Measurements from ENCODE around the gene SIK2.
A peak's percentile ranks its signal among the peaks of the same experiment; 100 is the strongest.

Gene SIK2

DNA sequence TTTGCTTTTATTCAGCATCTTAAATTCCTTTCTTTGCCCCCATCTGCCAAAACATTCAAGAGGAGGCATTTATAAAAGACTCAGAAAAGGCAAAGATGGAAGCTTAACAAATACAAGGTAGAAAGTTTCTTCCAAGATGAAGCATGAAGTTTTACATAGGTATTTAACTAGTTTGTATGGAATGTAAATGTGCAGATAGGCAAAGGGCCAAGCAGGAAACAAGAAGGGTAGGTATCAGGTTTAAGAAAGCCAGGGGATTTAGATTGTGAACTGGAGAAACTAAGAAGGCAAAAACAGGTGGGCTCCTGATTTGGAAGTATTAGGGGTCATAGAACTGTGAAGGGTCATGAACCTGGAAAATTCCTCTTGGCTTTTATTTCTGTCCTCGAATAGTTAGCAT is 101.3 kb downstream of the SIK2 start:
- H3K27ac ChIP-seq (ENCODE audit: low read length, poor library complexity, severe bottlenecking), result no peak overlapping the region
- no peak overlapping the region for H4K91ac ChIP-seq (ENCODE audit: low read length)
- H3K79me1 ChIP-seq (replicated peaks; ENCODE audit: low read length, poor library complexity, severe bottlenecking), result peaks cover 19% of the 10 kb centered on the region
- H2BK12ac ChIP-seq (ENCODE audit: low read length in 2 of 2), result no peak overlapping the region
- H3K9ac ChIP-seq (ENCODE audit: low read length), result no peak overlapping the region
- no peaks in the 10 kb centered on the region for H3K4me1 ChIP-seq (ENCODE audit: control insufficient read depth, insufficient read depth, low read depth, low read length)
- 100% methylated on average over 1 of the region's 1 CpG for WGBS
- H3K18ac ChIP-seq (ENCODE audit: low read depth in 1 of 2, low read length in 2 of 2), result no peak overlapping the region
- DNase-seq, result no peak
- H2BK120ac ChIP-seq (ENCODE audit: low read depth, low read length), result no peak overlapping the region
- no peak overlapping the region for H2AK5ac ChIP-seq (ENCODE audit: low read length, severe bottlenecking)
- no peak overlapping the region for H3K14ac ChIP-seq (ENCODE audit: low read length in 2 of 2)
- no peak overlapping the region for H4K8ac ChIP-seq (ENCODE audit: low read length)
- no peaks in the 10 kb centered on the region for H3K27me3 ChIP-seq (ENCODE audit: control insufficient read depth in 1 of 2, insufficient read depth in 1 of 2, low read length in 2 of 2)
- no peak overlapping the region for H3K4me3 ChIP-seq (ENCODE audit: insufficient read depth in 1 of 2, low read depth in 1 of 2, low read length in 2 of 2)
- no peak overlapping the region for H3K4ac ChIP-seq (ENCODE audit: low read depth in 1 of 2, low read length in 2 of 2)
- no peak overlapping the region for H2BK15ac ChIP-seq (ENCODE audit: low read depth, poor library complexity, severe bottlenecking)
- no peak overlapping the region for H2AFZ ChIP-seq (ENCODE audit: low read depth, low read length)
- no peaks in the 10 kb centered on the region for H3K9me3 ChIP-seq (ENCODE audit: control insufficient read depth, low read length)
- H3K36me3 ChIP-seq (ENCODE audit: control insufficient read depth in 1 of 2, insufficient read depth in 2 of 2, low read depth in 1 of 2, low read length in 2 of 2), result peaks cover 19 to 63% of the 10 kb centered on the region in 2 experiments
- no peak overlapping the region for H2BK5ac ChIP-seq (ENCODE audit: low read depth, low read length, poor library complexity, severe bottlenecking)
- H3K23ac ChIP-seq (ENCODE audit: low read length in 2 of 2), result no peak overlapping the region
- H3K4me2 ChIP-seq (ENCODE audit: low read length, poor library complexity, severe bottlenecking), result no peak overlapping the region

- WGBS, result 84% methylated on average over 7 of the region's 9 CpGs
- Histone ChIP-seq H4K91ac (ENCODE audit: low read length) (no peak overlapping the region), H3K23ac (ENCODE audit: low read length in 2 of 2) (no peak overlapping the region), H3K27ac (ENCODE audit: low read length, poor library complexity, severe bottlenecking) (no peak overlapping the region), H3K4ac (ENCODE audit: low read depth in 1 of 2, low read length in 2 of 2) (no peak overlapping the region), H3K9me3 (ENCODE audit: control insufficient read depth, low read length) (no peaks in the 10 kb centered on the region), H3K36me3 (ENCODE audit: control insufficient read depth in 1 of 2, insufficient read depth in 2 of 2, low read depth in 1 of 2, low read length in 2 of 2) (peaks cover 32 to 83% of the 10 kb centered on the region in 2 experiments), H2BK15ac (ENCODE audit: low read depth, poor library complexity, severe bottlenecking) (no peak overlapping the region), H4K8ac (ENCODE audit: low read length) (no peak overlapping the region), H2BK120ac (ENCODE audit: low read depth, low read length) (no peak overlapping the region), H2BK12ac (ENCODE audit: low read length in 2 of 2) (no peak overlapping the region), H3K4me2 (ENCODE audit: low read length, poor library complexity, severe bottlenecking) (no peak overlapping the region), H2BK5ac (ENCODE audit: low read depth, low read length, poor library complexity, severe bottlenecking) (no peak overlapping the region), H3K4me3 (ENCODE audit: insufficient read depth in 1 of 2, low read depth in 1 of 2, low read length in 2 of 2) (no peak overlapping the region), H3K14ac (ENCODE audit: low read length in 2 of 2) (no peak overlapping the region), H2AFZ (ENCODE audit: low read depth, low read length) (no peak overlapping the region), H2AK5ac (ENCODE audit: low read length, severe bottlenecking) (no peak overlapping the region), H3K4me1 (ENCODE audit: control insufficient read depth, insufficient read depth, low read depth, low read length) (no peaks in the 10 kb centered on the region), H3K18ac (ENCODE audit: low read depth in 1 of 2, low read length in 2 of 2) (no peak overlapping the region), H3K9ac (ENCODE audit: low read length) (no peak overlapping the region), H3K79me1 (replicated peaks; ENCODE audit: low read length, poor library complexity, severe bottlenecking) (peaks cover 14% of the 10 kb centered on the region), H3K27me3 (ENCODE audit: control insufficient read depth in 1 of 2, insufficient read depth in 1 of 2, low read length in 2 of 2) (no peaks in the 10 kb centered on the region)
- peak; percentile 66 for DNase-seq
Observed at GRCh38 chr11:111707039-111707690, 104.9 kb downstream of the SIK2 start.

GRCh38 chr11:111707691-111708067 is 105.4 kb downstream of the SIK2 start:
- no peak overlapping the region for H2AK5ac ChIP-seq (ENCODE audit: low read length, severe bottlenecking)
- H4K91ac ChIP-seq (ENCODE audit: low read length), result no peak overlapping the region
- no peaks in the 10 kb centered on the region for H3K4me1 ChIP-seq (ENCODE audit: control insufficient read depth, insufficient read depth, low read depth, low read length)
- no peak overlapping the region for H2BK15ac ChIP-seq (ENCODE audit: low read depth, poor library complexity, severe bottlenecking)
- H2AFZ ChIP-seq (ENCODE audit: low read depth, low read length), result no peak overlapping the region
- H3K18ac ChIP-seq (ENCODE audit: low read depth in 1 of 2, low read length in 2 of 2), result no peak overlapping the region
- no peak overlapping the region for H2BK5ac ChIP-seq (ENCODE audit: low read depth, low read length, poor library complexity, severe bottlenecking)
- H2BK120ac ChIP-seq (ENCODE audit: low read depth, low read length), result no peak overlapping the region
- H3K14ac ChIP-seq (ENCODE audit: low read length in 2 of 2), result no peak overlapping the region
- DNase-seq, result no peak
- peaks cover 31 to 83% of the 10 kb centered on the region in 2 experiments for H3K36me3 ChIP-seq (ENCODE audit: control insufficient read depth in 1 of 2, insufficient read depth in 2 of 2, low read depth in 1 of 2, low read length in 2 of 2)
- no peak overlapping the region for H2BK12ac ChIP-seq (ENCODE audit: low read length in 2 of 2)
- no peak overlapping the region for H4K8ac ChIP-seq (ENCODE audit: low read length)
- H3K9ac ChIP-seq (ENCODE audit: low read length), result no peak overlapping the region
- H3K4me3 ChIP-seq (ENCODE audit: insufficient read depth in 1 of 2, low read depth in 1 of 2, low read length in 2 of 2), result no peak overlapping the region
- no peaks in the 10 kb centered on the region for H3K27me3 ChIP-seq (ENCODE audit: control insufficient read depth in 1 of 2, insufficient read depth in 1 of 2, low read length in 2 of 2)
- no peak overlapping the region for H3K4ac ChIP-seq (ENCODE audit: low read depth in 1 of 2, low read length in 2 of 2)
- no peaks in the 10 kb centered on the region for H3K9me3 ChIP-seq (ENCODE audit: control insufficient read depth, low read length)
- no peak overlapping the region for H3K23ac ChIP-seq (ENCODE audit: low read length in 2 of 2)
- over 99% methylated on average over 5 of the region's 5 CpGs for WGBS
- H3K4me2 ChIP-seq (ENCODE audit: low read length, poor library complexity, severe bottlenecking), result no peak overlapping the region
- no peak overlapping the region for H3K27ac ChIP-seq (ENCODE audit: low read length, poor library complexity, severe bottlenecking)
- peaks cover 11% of the 10 kb centered on the region for H3K79me1 ChIP-seq (replicated peaks; ENCODE audit: low read length, poor library complexity, severe bottlenecking)

GRCh38 chr11:111714522-111714921 is 112.3 kb downstream of the SIK2 start:
- 96% methylated on average over 4 of the region's 4 CpGs for WGBS
- no peak overlapping the region for H3K18ac ChIP-seq (ENCODE audit: low read depth in 1 of 2, low read length in 2 of 2)

More at GRCh38 chr11:111714522-111714921, 112.3 kb downstream of the SIK2 start:
- H3K27me3 ChIP-seq (ENCODE audit: control insufficient read depth in 1 of 2, insufficient read depth in 1 of 2, low read length in 2 of 2), result no peaks in the 10 kb centered on the region
- no peak overlapping the region for H3K4ac ChIP-seq (ENCODE audit: low read depth in 1 of 2, low read length in 2 of 2)
- no peak overlapping the region for H3K14ac ChIP-seq (ENCODE audit: low read length in 2 of 2)
- H3K4me2 ChIP-seq (ENCODE audit: low read length, poor library complexity, severe bottlenecking), result no peak overlapping the region
- no peaks in the 10 kb centered on the region for H3K9me3 ChIP-seq (ENCODE audit: control insufficient read depth, low read length)
- peaks cover 5% of the 10 kb centered on the region for H3K79me1 ChIP-seq (replicated peaks; ENCODE audit: low read length, poor library complexity, severe bottlenecking)
- peaks cover 17 to 55% of the 10 kb centered on the region in 2 experiments for H3K36me3 ChIP-seq (ENCODE audit: control insufficient read depth in 1 of 2, insufficient read depth in 2 of 2, low read depth in 1 of 2, low read length in 2 of 2)
- H2AK5ac ChIP-seq (ENCODE audit: low read length, severe bottlenecking), result no peak overlapping the region
- no peak overlapping the region for H3K27ac ChIP-seq (ENCODE audit: low read length, poor library complexity, severe bottlenecking)
- no peak overlapping the region for H2BK5ac ChIP-seq (ENCODE audit: low read depth, low read length, poor library complexity, severe bottlenecking)
- H2BK15ac ChIP-seq (ENCODE audit: low read depth, poor library complexity, severe bottlenecking), result no peak overlapping the region
- no peak overlapping the region for H4K8ac ChIP-seq (ENCODE audit: low read length)
- H2BK12ac ChIP-seq (ENCODE audit: low read length in 2 of 2), result no peak overlapping the region
- no peak overlapping the region for H3K23ac ChIP-seq (ENCODE audit: low read length in 2 of 2)
- no peak overlapping the region for H4K91ac ChIP-seq (ENCODE audit: low read length)
- no peak overlapping the region for H2AFZ ChIP-seq (ENCODE audit: low read depth, low read length)
- peaks cover 3% of the 10 kb centered on the region for H3K4me1 ChIP-seq (ENCODE audit: control insufficient read depth, insufficient read depth, low read depth, low read length)
- H3K4me3 ChIP-seq (ENCODE audit: insufficient read depth in 1 of 2, low read depth in 1 of 2, low read length in 2 of 2), result no peak overlapping the region
- H2BK120ac ChIP-seq (ENCODE audit: low read depth, low read length), result no peak overlapping the region
- no peak overlapping the region for H3K9ac ChIP-seq (ENCODE audit: low read length)
- no peak for DNase-seq
